HL-60 (cell line): Measurements from ENCODE around the gene PRDM16.

Experiments used
- DNase-seq, 2 experiments: peaks; one replicate each; pipeline ENCODE4 v3.0.0-alpha.2; 2010 to 2020; ENCODE audit warnings: low read depth in 1 of 2, low spot score in 1 of 2
- H3K27ac ChIP-seq: fragments of 250-450 bp; sonication (Bioruptor Pico); replicated peaks from 2 replicates; pipeline ENCODE4 v1.5.1; 2020; ENCODE audit warnings: mild to moderate bottlenecking, moderate library complexity
- H3K27me3 ChIP-seq: fragments of 250-450 bp; sonication (Bioruptor Pico); 2 replicates; pipeline ENCODE4 v1.5.1; 2021; ENCODE audit warnings: mild to moderate bottlenecking, moderate library complexity; ENCODE audit not compliant: insufficient read depth, poor library complexity, severe bottlenecking
- H3K4me3 ChIP-seq: replicated peaks from 2 replicates; pipeline ENCODE4 v1.5.1; 2011; ENCODE audit warnings: mild to moderate bottlenecking, control low read depth, low read length; ENCODE audit not compliant: insufficient read depth
- CTCF ChIP-seq: IDR thresholded peaks from one replicate; pipeline ENCODE4 v1.5.1; 2011; ENCODE audit warnings: low read length, control low read depth, inconsistent platforms; ENCODE audit not compliant: insufficient read depth
- GABPA ChIP-seq: IDR thresholded peaks from 2 replicates; pipeline ENCODE4 v1.6.1; 2012; ENCODE audit warnings: low read depth
- POLR2AphosphoS5 ChIP-seq: IDR thresholded peaks from 2 replicates; pipeline ENCODE4 v1.6.1; 2012; ENCODE audit warnings: low read depth
- REST ChIP-seq: IDR thresholded peaks from 2 replicates; pipeline ENCODE4 v1.6.1; 2012; ENCODE audit warnings: low read depth; ENCODE audit not compliant: insufficient replicate concordance
- SPI1 ChIP-seq: IDR thresholded peaks from 2 replicates; pipeline ENCODE4 v1.6.1; 2012; ENCODE audit warnings: low read depth, mild to moderate bottlenecking, borderline replicate concordance

PRDM16 gene

GRCh38 chr1:3418600-3418999, 349.6 kb downstream of the PRDM16 start:
- no peaks in the 10 kb centered on the region for H3K27me3 ChIP-seq
- TF ChIP-seq CTCF (no peak), POLR2AphosphoS5 (no peak), SPI1 (no peak), REST (no peak), GABPA (no peak)
- DNase-seq, result no peak
- no peak overlapping the region for H3K27ac ChIP-seq
- H3K4me3 ChIP-seq, result no peak overlapping the region

DNA sequence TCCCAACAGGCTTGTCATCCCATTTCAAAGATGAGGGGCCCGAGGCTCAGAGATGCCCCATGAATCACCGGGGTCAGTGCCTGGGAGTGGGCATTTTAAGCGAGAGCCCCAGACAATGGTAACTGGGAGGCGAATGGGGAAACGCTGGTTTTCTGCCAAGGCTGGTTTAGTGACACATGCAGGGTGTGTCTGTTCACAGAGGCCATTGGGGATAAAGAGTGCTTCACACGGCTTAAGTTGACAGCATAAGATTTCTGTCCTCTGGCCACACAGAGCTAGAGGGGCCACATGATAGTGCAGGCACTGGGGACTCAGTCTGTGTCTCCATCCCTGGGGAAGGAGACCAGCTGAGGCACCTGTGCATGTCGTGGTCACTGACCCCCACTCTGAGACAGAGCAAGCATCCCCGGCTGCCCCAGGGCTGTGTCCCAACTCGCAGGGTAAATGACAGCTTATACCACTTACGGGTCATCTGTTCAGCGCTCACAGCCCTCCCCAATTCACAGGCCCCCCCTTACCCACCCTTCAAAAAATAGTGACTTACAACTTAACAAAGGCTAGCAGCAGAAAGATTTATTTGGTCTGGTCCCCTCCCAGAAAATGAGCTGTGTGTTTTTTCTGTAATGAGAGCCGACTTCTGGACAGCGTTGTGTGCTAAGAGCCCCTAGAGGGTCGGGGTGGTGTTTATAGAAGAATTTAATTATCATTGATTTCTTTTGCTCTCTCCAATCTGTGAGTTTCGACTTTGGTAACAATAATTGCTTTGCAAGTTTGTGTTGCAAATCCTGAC, 350.6 kb downstream of the PRDM16 start:
- Histone ChIP-seq H3K27ac (no peak overlapping the region), H3K27me3 (no peaks in the 10 kb centered on the region), H3K4me3 (no peak overlapping the region)
- TF ChIP-seq POLR2AphosphoS5 (no peak), GABPA (no peak), SPI1 (no peak)
- no peak for DNase-seq

GRCh38 chr1:3420218-3420951, 351.4 kb downstream of the PRDM16 start:
- Histone ChIP-seq H3K27me3 (no peaks in the 10 kb centered on the region), H3K27ac (no peak overlapping the region), H3K4me3 (no peak overlapping the region)
- TF ChIP-seq REST, result no peak
- no peak for DNase-seq

DNA sequence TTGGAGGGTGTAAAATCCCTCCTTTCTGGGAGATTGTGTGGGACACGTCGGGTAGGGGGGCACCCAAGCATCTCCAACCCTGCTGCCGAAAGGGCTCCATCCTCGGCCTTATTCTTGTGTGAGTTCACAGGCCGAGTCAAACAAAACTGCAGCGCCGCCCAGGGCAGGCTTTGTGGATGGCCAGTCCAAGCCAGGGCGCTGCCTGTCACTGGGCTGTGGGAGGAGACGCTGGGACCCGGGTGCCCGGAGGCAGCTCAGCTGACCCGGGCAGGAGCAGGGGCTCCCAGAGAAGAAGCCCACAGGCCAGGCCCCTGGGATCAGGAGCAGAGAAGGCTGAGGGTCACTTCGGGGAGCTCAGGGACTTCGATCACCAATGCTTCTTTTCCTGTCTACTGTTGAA, 353.6 kb downstream of the PRDM16 start:
- H3K4me3 ChIP-seq, result no peak overlapping the region
- no peak overlapping the region for H3K27ac ChIP-seq
- DNase-seq, result no peak
- H3K27me3 ChIP-seq, result no peaks in the 10 kb centered on the region
- TF ChIP-seq SPI1 (no peak), POLR2AphosphoS5 (no peak), CTCF (no peak), REST (no peak), GABPA (no peak)
